GM19239 (cell line): ENCODE results near the gene DPM2.

Experiments used
- DNase-seq: peaks from one replicate; pipeline ENCODE4 v3.0.0; 2011; ENCODE audit warnings: low spot score; ENCODE audit not compliant: insufficient read length
- FAIRE-seq: peaks from 2 replicates; lab custom pipeline; 2011; peaks lifted over from hg19 to GRCh38; lab: Jason Lieb, UNC

Gene DPM2

DNA sequence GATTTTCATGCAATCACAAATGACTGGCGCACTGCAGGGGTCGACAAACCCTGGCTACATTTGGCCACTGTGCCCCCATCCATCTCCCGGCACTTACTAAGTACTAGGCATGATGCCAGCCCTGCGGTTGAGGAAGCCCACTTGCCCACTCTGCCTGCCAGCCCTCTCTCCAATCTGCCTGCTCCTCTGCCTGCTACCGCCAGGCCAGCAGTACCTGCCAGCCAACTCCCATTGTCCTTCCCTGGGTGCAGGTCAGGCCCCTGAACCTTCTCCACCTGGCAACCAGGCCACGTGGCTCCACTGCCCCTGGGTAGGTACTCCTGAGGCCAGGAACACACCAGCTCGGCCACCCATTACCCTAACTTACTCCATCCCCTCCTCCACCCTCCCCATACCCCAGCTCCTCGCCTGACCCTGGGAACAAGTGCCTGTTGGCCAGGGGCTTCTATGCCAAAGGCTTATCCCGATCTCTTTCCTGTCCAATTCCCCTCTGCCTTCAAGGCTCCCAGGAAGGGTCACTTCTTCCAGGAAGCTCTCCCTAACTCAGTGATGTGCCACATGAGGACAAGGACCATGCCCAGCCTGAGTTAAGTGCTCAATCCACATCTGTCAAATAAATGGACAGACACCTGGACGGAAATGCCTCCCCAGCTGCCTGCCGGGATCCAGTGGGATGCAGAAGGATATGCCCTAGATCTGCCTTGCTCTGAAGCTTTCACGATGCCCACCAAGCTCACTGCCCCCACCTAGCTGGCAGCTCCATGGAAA is 36.5 kb upstream of the DPM2 start:
- no peak for DNase-seq
- no peak for FAIRE-seq

- DNase-seq (no peak), FAIRE-seq (no peak)
These were observed 35.7 kb upstream of the DPM2 start for GRCh38 chr9:127973169-127974000.

DNA sequence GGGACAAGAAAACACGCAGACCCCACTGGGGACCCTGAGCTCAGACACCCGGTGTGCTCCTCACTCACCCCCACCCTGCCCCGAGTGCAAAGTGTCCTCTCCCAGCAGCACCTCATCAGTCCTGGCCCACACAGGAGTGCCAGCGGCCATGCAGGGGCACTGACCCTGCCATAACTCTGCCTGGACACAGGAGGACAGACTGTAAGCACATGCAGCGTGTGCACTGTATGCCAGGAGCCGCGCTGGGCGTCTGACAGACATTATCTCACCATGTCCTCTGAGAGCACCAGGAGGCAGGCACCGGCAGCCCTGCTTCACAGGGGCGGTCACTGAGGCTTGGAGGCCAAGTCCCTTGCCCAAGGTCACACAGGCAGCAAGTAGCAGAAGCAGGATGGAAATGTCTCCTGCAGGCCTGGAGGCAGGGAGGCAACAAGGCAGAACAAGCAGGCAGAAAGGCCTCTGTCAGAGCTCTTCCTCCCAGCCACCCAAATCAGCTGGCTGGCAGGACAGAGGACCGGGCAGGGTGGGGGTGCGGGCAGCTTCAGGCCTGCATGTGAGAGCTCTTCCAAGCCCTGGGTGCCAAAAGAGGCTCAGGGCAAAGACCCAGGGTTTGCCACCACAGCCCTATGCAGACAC is 34.7 kb upstream of the DPM2 start:
- DNase-seq: no peak
- no peak for FAIRE-seq

GRCh38 chr9:127971357-127972235 is 33.9 kb upstream of the DPM2 start:
- FAIRE-seq: peak; percentile 18

DNA sequence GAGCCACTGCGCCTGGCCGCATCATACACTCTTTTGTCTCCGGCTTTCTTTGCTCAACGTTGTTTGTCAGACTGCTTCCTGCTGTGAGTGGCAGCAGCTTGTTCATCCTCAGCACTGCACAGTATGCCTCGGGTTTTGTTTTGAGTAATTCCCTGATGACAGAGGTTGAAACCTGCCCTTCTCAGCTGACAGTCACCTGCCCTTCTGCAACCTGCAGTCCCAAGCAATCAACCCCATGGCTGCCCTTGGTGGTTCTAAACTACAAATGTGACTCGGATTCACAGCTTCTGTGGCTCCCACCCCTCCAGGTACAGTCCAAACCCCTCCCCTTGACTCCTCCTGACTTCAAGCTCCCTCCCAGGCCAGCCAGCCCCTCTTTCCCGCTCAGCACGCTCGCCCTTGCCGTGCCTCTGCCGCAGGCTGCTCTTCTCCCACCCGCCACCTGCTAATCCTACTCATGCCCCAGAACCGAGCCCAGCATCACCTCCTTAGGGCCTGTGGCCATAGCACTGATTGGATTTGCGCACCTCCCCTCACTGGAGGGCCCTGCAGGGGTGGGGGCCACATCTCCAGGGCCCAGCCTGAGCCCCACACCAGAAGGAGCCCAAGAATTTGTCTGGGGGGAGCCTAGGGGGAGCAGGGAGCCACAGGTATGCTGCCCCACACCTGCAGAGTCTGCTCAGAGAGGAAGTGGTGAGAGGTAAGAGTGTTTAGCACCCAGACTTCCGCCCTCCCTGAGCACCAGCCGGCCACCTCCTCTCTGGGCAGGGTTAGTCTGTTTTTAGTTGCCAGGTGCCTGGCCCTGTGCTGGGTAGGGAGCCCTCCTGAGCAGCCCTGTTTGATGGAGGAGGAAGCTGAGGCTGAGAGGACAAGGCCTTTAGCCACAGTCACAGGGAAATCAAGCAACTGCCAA is 33.0 kb upstream of the DPM2 start:
- FAIRE-seq: peak; percentile 97
- peak; percentile 93 for DNase-seq

More at GRCh38 chr9:127971357-127972235, 33.9 kb upstream of the DPM2 start:
- no peak for DNase-seq

DNA sequence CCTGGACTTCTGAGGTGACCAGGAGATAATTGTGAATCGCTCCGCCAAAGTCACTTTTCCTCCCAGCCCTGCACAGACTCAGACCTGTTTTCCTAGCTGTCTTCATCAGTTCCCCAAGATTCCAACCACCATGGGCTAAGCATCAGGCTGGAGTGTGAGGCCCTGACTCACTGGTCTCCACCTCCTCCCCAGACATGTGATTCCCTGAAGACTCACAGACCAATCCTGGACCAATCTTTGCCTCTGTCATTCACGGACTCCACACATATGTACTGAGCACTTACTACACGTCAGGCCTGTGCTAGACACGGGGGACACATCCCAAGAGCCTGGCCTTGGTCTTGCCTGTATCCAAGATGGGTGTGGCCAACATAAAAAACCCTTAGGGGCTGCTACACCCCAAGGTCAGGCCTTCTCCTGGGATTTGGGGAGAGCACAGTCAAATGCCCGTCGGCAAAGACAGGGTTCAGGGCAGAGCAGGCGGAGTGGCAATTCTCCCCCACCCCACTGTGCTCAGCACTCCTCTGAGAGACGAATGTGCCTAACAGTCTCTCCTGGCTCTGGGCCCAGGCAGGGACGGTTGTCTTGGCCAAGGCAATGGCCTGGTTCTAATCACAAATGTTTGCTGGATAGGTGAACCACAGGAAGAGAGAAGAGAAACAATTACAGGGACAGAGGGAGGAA is 31.2 kb upstream of the DPM2 start:
- DNase-seq (no peak), FAIRE-seq (no peak)

GRCh38 chr9:127968042-127968441 is 30.4 kb upstream of the DPM2 start:
- FAIRE-seq (no peak), DNase-seq (no peak)

DNA sequence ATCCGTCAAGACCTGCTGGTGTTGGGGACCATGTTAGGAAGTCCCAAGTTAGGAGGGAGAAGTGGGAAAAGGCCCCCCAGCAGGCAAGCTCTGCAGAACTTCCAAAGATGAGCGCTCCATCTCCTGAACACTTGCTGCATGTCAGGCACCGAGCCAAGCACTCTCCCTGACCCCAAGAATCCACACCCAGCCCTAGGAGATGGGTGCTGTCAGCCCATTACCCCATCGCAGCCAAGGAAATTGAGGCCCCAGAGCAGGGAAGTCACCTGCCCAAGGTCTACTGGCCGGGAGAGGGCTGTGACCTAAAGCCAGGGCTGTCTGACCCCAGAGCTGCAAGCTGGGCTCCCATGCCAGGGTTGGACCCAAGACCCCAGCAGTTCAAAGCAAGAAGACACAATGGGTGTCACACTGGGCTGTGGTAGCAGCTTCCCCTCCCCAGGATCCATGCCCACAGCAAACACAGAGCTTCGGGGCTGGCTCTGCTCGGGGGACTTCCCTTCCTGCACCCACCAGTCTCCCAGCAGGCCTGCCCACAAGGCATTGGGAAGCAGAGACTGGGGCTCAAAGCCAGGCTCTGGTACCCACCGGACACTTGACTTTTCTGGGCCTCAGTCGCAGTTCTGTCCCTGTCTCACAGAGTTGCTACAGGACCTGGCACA is 29.6 kb upstream of the DPM2 start:
- DNase-seq (no peak), FAIRE-seq (no peak)

- no peak for FAIRE-seq
- no peak for DNase-seq
These were observed 28.9 kb upstream of the DPM2 start for GRCh38 chr9:127966416-127967150.

GRCh38 chr9:127965953-127966352 is 28.3 kb upstream of the DPM2 start:
- FAIRE-seq (no peak), DNase-seq (no peak)

DNA sequence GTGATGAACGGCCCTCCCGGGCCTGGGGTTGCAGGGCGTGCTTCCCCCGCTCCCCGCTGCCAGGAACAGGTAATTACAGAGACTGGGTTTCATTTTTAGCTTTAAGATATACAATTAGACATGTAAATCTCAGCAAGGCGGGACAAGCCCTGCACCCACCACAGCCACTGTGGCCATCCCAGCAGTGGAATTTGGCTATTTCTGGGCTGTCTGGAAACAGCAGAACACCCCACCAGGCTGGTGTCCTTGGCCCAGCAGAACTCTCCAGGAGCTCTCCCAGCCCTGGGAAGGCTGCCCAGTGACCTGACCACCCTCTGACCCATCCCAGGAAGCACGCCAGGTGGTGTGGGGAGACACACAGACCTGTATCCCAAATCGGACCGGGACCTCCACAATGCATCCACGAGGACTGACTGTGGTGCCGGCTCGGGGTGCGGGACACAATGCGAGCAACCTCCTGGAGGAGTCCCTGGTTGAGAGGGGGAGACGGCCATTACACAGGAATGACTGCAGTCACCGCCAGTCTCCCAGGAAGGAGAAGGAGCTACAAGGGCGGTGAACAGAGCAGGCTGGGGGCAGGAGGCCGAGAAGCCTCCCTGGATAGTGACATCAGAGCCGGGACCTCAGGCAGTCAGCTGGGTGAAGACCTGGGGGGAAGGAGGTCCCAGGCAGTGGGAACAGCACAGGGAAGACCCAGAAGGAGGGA is 25.9 kb upstream of the DPM2 start:
- no peak for FAIRE-seq

GRCh38 chr9:127963041-127963358 is 25.3 kb upstream of the DPM2 start:
- DNase-seq: no peak
- no peak for FAIRE-seq

More for the DNA sequence above, 25.9 kb upstream of the DPM2 start:
- DNase-seq: no peak

DNA sequence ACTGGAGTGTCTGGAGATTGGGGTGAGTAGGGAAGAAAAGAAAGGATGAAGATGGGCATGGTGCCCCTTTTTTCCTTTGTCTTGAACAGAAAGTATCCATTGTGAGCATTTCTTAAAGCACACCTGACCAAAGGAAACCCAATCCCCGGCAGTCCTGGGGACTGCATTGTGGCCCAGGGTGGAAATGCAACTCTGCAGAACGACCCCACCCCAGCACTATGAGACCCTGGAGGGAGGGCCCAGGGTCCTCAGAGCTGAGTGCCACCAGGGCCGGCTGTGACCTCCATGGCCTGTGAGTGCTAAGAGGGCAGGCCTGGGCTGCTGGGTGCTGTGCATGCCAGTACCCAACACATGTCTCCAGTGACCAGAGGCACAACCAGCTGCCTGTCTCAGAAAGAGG is 24.6 kb upstream of the DPM2 start:
- DNase-seq (no peak), FAIRE-seq (no peak)

DNA sequence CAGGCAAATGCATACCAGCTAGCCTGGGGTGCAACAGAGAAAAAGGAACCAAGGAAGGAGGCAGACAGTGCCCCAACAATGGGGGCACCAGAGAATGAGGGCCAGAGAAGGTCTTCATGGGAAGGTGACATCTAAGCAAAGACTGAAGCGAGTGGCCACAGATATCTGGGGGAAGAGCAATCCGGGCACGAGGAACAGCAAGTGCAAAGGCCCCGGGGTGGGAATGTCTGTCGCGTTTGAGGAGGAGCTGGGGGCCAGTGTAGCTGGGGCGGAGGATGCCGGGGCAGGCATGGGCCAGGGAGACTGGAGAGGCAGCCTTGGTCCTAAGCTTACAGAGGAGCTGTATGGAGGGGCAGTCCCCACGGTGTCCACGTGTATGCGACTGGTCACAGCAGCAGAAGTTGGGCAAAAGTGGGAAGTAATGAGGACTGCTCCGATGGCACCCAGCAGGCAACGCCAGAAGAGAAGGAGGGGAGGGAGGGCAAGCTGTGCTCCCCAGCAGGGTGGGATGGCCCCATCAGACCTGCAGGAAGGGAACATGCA is 24.0 kb upstream of the DPM2 start:
- FAIRE-seq: no peak

GRCh38 chr9:127961155-127961490 is 23.5 kb upstream of the DPM2 start:
- DNase-seq (no peak), FAIRE-seq (no peak)

More for the DNA sequence above, 24.0 kb upstream of the DPM2 start:
- no peak for DNase-seq

GRCh38 chr9:127960410-127961154 is 22.9 kb upstream of the DPM2 start:
- no peak for DNase-seq
- no peak for FAIRE-seq
